WTC11 (cell line): ENCODE data around the gene ITGA6. TPM values are rescaled to one million over a fixed set of nuclear protein-coding genes. Genes with fewer than 3 reads are reported as not detected.
A peak's percentile ranks its signal among the peaks of the same experiment; 100 is the strongest.

Experiments used
- ATAC-seq: fragments of 200-7000 bp; cut with Tn5 transposase; 2 replicates; pipeline ENCODE4 v1.10.0; 2021; ENCODE audit warnings: mild to moderate bottlenecking, moderate library complexity
- CTCF ChIA-PET: fragments of 300-600 bp; sonication (Branson Sonifier 250); formaldehyde crosslinking; loops from one replicate; lab custom pipeline; 2021; ENCODE audit warnings: antibody characterized with exemption; lab: Charles Lee
- POLR2A ChIA-PET: fragments of 350-600 bp; sonication (Branson Sonifier 250); formaldehyde crosslinking; loops from one replicate; lab custom pipeline; 2021; ENCODE audit warnings: antibody characterized with exemption; lab: Charles Lee
- DNase-seq: peaks from one replicate; pipeline ENCODE4 v3.0.0; 2021; ENCODE audit warnings: low spot score
- H3K27ac Mint-ChIP-seq: 2 replicates; pipeline ENCODE4 v1.8.0; 2021; ENCODE audit warnings: mixed read lengths
- H3K27me3 Mint-ChIP-seq: 2 replicates; pipeline ENCODE4 v1.8.0; 2021; ENCODE audit warnings: low read depth, mild to moderate bottlenecking, moderate library complexity, mixed read lengths
- H3K36me3 Mint-ChIP-seq: 2 replicates; pipeline ENCODE4 v1.8.0; 2021; ENCODE audit warnings: mixed read lengths
- H3K4me1 Mint-ChIP-seq: 2 replicates; pipeline ENCODE4 v1.8.0; 2022; ENCODE audit warnings: mixed read lengths
- H3K4me3 Mint-ChIP-seq: 2 replicates; pipeline ENCODE4 v1.8.0; 2021; ENCODE audit warnings: mild to moderate bottlenecking, moderate library complexity, mixed read lengths
- H3K9me3 Mint-ChIP-seq: 2 replicates; pipeline ENCODE4 v1.8.0; 2021; ENCODE audit warnings: mixed read lengths
- AR ChIP-seq: fragments of 250-450 bp; sonication (Bioruptor Pico); IDR thresholded peaks from 2 replicates; pipeline ENCODE4 v1.9.0; 2021; ENCODE audit warnings: mild to moderate bottlenecking
- ATF1 ChIP-seq: sonication (generic); formaldehyde crosslinking; IDR thresholded peaks from 2 replicates; pipeline ENCODE4 v1.8.1; 2023; ENCODE audit warnings: mild to moderate bottlenecking, moderate library complexity, missing genetic modification reagents
- ATF3 ChIP-seq: sonication (generic); formaldehyde crosslinking; conservative IDR thresholded peaks from 2 replicates; pipeline ENCODE4 v1.8.1; 2022; ENCODE audit warnings: mild to moderate bottlenecking, missing genetic modification reagents
- E2F5 ChIP-seq: sonication (generic); formaldehyde crosslinking; IDR thresholded peaks from 2 replicates; pipeline ENCODE4 v1.8.1; 2022; ENCODE audit warnings: mild to moderate bottlenecking, moderate library complexity, missing genetic modification reagents
- ETV6 ChIP-seq: sonication (generic); formaldehyde crosslinking; IDR thresholded peaks from 2 replicates; pipeline ENCODE4 v1.8.1; 2022; ENCODE audit warnings: mild to moderate bottlenecking, missing genetic modification reagents
- GABPB1 ChIP-seq: sonication (generic); formaldehyde crosslinking; IDR thresholded peaks from 2 replicates; pipeline ENCODE4 v1.8.1; 2023; ENCODE audit warnings: mild to moderate bottlenecking, missing genetic modification reagents
- GRHL2 ChIP-seq: fragments of 250-450 bp; sonication (Bioruptor Pico); IDR thresholded peaks from 2 replicates; pipeline ENCODE4 v1.8.0; 2022; ENCODE audit warnings: mild to moderate bottlenecking, moderate library complexity; ENCODE audit not compliant: insufficient replicate concordance, severe bottlenecking
- GTF2I ChIP-seq: fragments of 250-450 bp; sonication (Bioruptor Pico); conservative IDR thresholded peaks from 2 replicates; pipeline ENCODE4 v1.4.0; 2021; ENCODE audit warnings: mild to moderate bottlenecking
- IRF1 ChIP-seq: sonication (generic); formaldehyde crosslinking; IDR thresholded peaks from 2 replicates; pipeline ENCODE4 v1.8.0; 2023; ENCODE audit warnings: missing genetic modification reagents
- JAZF1 ChIP-seq: fragments of 250-450 bp; sonication (Bioruptor Pico); IDR thresholded peaks from 2 replicates; pipeline ENCODE4 v1.9.0; 2021; ENCODE audit warnings: moderate library complexity, mild to moderate bottlenecking, inconsistent platforms
- KAT7 ChIP-seq: sonication (generic); formaldehyde crosslinking; IDR thresholded peaks from 2 replicates; pipeline ENCODE4 v1.8.1; 2023; ENCODE audit warnings: missing genetic modification reagents, mild to moderate bottlenecking, borderline replicate concordance
- MAX ChIP-seq: sonication (generic); formaldehyde crosslinking; IDR thresholded peaks from 2 replicates; pipeline ENCODE4 v1.8.0; 2022; ENCODE audit warnings: mild to moderate bottlenecking, missing genetic modification reagents
- NR1H2 ChIP-seq: sonication (generic); formaldehyde crosslinking; IDR thresholded peaks from 2 replicates; pipeline ENCODE4 v1.9.0; 2021; ENCODE audit warnings: mild to moderate bottlenecking, moderate library complexity, missing genetic modification reagents
- OVOL2 ChIP-seq: fragments of 250-450 bp; sonication (Bioruptor Pico); IDR thresholded peaks from 2 replicates; pipeline ENCODE4 v1.9.0; 2021; ENCODE audit warnings: mild to moderate bottlenecking, borderline replicate concordance
- ZBTB43 ChIP-seq: sonication (generic); formaldehyde crosslinking; IDR thresholded peaks from 2 replicates; pipeline ENCODE4 v1.8.1; 2023; ENCODE audit warnings: mild to moderate bottlenecking, missing genetic modification reagents
- ZNF263 ChIP-seq: sonication (generic); formaldehyde crosslinking; IDR thresholded peaks from 2 replicates; pipeline ENCODE4 v1.8.1; 2022; ENCODE audit warnings: low read depth, mild to moderate bottlenecking, moderate library complexity, missing genetic modification reagents
- total RNA-seq: library from RNA; stranded (reverse); gene quantifications from 3 replicates; pipeline ENCODE4 v1.2.3, GENCODE V29; 2021

The ITGA6 gene
- total RNA-seq, 1 experiment from 2014 or later, result 83.6 TPM

- no peak for TF ChIP-seq E2F5 (CRISPR knock-in tag)
- TF ChIP-seq, all 79 proteins: peak for 0
Measured at GRCh38 chr2:172473167-172473566, 45.8 kb downstream of the ITGA6 start (continued).

GRCh38 chr2:172478353-172478752 is 51.0 kb downstream of the ITGA6 start:
- POLR2A ChIA-PET, result no interaction called here
- Mint-ChIP-seq H3K4me3 (no peak overlapping the region), H3K36me3 (peaks cover 46% of the 10 kb centered on the region), H3K4me1 (0 out of 2 replicates have a peak, but pooled peaks cover 3% of the 10 kb centered on the region), H3K27ac (no peak overlapping the region), H3K27me3 (no peaks in the 10 kb centered on the region), H3K9me3 (no peaks in the 10 kb centered on the region)
- CTCF ChIA-PET, result interaction anchor here (1.2 kb wide), 1 partner anchor 17 kb away, joined by 3 read pairs; no protein-coding TSS in a partner anchor
- ATAC-seq (peak; percentile 51), DNase-seq (peak; percentile 22)
- TF ChIP-seq MAX (no peak), NR1H2 (no peak), ATF3 (CRISPR knock-in tag) (no peak), JAZF1 (no peak), OVOL2 (no peak), GTF2I (CRISPR knock-in tag) (no peak), ZNF263 (CRISPR knock-in tag) (no peak), E2F5 (CRISPR knock-in tag) (no peak), GABPB1 (no peak), ZBTB43 (CRISPR knock-in tag) (no peak), ETV6 (no peak), ATF1 (CRISPR knock-in tag) (no peak), GRHL2 (no peak), IRF1 (CRISPR knock-in tag) (no peak), KAT7 (CRISPR knock-in tag) (no peak), AR (CRISPR knock-in tag) (no peak)
